ENCODE measurements around the gene UBE2C.
A peak's percentile ranks its signal among the peaks of the same experiment; 100 is the strongest.
"Not testable (repeated sequence)": the region's sequence is repeated elsewhere in the genome, so short reads cannot be mapped to it uniquely, and the experiment has no call there.

Gene UBE2C

DNA sequence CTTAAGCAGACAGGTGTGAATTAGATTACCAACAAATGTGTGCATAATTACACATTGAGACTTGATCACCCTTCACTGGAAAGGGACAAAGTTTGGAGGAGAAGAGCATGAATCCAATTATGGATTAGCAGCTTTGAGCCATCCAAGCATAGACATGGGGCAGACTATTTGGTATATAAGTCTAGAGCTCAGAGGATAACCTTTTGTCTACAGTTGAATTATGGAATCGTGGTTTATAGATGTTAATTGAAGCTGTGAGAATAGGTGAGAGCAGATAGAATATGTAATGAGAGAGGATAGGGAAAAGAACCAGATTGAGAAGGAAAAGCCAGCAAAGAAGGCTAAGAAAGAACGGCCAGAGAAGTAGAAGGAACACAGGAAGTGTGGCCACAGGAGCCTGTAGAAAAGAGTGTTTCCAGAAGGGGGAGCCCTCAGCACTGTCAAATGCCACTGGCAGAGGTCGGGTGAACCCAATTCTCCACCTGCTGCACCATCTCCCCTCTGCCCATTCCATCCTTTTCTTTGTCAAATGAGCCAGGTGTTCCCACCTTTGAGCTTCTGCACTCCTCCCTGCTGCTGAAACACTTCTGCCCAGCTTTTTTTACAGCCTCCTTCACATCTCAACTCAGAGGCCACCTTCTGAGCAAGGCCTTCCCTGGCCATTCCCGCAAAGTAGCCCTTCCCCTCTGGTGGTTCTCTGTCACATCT lies 13.4 kb upstream of the UBE2C start:
- DNase-seq: peak; percentile 70
- ATAC-seq: peak; percentile 92

DNA sequence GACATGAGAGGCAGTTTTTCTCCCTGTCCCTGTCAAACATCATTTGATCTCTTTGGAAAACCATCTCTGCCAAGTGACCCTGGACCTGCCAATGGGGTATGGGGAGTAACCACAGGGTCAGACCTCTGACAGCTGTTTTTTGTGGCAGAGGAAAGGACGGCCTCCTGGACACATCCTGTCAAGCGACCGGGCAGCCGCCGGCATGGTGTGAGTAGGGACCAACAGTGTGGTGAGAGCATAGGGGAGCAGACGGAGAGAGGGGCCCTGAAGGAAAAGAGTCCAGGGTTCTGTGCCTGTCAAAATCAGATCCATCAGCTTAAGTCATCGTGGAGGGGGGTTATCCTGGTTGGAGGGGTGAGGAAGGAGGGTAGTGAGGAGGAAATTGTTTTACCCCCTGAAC lies 10.6 kb upstream of the UBE2C start:
- ATAC-seq (no peak), DNase-seq (no peak)

DNA sequence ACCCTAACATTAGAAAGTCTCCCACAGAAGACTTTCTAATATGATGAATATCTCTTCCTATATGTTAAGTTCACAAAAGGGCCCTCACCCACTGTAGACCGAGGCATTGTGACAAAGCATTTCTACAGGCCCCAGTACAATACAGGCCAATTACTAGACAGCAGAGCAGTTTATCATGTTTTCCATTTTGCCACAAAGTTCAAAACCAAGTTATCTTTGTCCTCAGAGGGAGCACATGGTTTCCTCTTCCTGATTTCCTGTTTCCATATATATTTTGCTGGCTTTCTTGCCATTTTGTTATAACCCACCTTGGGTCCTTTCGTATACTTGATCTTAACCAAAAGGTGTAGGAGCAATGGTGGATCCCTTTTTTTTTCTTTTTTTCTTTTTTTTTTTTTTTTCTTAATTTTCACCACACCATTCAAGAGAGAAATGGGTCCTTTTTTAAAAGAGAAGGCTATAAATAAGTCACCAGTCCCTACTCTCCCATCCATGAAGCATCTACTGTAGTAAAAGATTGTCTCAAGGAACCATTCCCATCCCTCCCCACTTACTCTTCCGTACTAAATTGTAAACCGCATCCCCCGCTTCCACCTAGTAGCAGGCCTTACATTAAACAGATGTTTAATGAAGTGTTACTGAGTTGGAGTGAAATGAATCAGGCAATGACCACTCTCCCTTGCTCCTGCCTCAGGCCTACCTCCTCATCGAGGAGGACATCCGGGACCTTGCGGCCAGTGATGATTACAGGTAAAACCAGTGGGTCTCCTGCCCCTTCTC lies 2.1 kb upstream of the UBE2C start:
- ATAC-seq: no peak

GRCh38 chr20:45813006-45813340 lies 529 bp downstream of the UBE2C start:
- ATAC-seq (no peak), DNase-seq (no peak)

More for the DNA sequence above, 2.1 kb upstream of the UBE2C start:
- DNase-seq: no peak

- ATAC-seq (no peak), DNase-seq (no peak)
Observed at GRCh38 chr20:45813489-45813888, 1.0 kb downstream of the UBE2C start.

DNA sequence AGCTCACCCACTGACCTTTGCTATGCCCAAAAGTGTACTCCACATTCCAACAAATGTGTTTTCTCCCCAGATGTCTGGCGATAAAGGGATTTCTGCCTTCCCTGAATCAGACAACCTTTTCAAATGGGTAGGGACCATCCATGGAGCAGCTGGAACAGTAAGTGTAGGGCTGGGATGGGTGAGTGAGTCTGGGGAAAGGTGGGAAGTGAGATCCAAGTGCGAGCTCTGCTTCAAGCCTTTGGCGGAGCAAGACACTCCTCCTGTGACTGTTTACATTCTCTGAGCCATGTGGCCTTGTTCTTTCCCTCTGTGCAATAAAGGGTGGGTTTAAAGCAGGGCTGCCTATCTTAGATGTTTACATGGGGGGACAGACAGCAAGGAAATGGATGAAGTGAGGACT lies 1.9 kb downstream of the UBE2C start:
- ATAC-seq (no peak), DNase-seq (no peak)

DNA sequence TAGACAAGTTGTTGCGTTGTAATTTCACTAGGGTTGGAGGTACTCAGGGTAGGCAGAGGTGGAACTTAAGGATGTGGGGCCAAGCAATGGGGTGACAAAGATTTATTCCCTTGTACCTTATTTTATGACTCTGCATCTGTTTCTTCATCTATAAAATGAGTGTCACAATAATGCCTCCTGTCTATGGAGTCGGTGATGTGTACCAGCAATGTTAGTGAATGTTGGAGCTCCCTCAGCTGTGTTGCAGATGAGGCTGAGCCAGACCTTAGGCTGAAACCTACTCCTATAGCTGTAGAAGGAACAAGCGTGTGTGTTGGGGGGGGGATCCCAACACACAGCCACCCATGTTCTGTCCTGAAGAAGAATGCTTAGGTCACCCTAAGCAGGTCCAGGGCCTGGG lies 4.5 kb downstream of the UBE2C start:
- DNase-seq (no peak), ATAC-seq (no peak)

DNA sequence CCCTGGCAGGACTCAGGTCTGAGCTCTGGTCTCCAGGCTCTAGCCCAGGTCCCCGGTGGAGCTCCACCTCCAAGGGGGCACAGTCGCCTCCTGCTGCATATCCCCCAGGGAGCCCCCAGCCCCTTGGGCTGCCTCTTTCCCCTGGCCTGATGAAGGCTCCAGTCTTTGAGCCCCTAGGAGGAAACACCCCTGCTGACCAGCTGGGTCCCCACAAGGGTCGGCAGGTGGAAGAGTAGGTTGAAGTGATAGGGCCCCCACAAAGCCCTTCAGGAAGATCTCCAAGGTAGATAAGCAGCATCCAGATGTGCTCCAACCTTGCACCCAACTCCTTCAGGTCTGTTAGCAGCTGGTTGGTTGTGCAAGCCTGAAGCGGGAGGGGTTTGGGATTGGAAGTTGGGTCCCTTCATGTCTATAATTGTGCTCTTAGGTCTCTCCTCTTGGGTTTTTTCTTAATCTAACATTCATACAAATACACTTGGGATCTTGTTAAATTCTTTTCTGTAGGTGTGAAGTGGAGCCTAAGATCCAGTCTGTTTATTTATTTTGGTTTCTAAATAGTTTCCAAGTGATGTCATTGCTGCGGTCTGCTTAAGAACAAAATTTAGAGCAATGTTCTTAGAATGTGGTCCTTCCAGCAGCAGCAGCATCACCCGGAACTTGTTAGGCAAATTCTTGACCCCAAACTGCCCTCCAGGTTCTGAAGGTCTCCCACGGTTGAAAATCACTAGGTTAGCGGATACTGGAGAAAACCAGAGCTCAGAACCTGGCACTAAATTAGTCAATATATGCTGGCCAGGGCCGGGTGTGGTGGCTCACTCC lies 5.1 kb downstream of the UBE2C start:
- no peak for ATAC-seq
- DNase-seq: no peak

GRCh38 chr20:45818239-45818638 lies 5.8 kb downstream of the UBE2C start:
- no peak for ATAC-seq

DNA sequence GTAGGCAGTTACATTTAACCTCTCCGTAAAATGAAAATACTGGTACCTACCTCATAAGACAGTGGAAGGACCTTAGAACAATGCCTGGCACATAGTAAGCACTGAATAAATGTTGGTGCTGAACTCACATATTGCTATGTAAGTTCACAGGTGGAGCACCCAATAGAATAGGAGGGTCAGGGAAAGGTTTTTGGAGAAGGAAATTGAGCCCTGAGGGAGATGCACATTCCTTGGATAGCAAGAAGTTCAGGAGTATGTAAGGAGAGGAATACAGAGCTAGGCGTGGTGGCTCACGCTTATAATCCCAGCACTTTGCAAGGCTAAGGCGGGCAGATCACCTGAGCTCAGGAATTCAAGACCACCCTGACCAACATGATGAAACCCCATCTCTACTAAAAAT lies 7.0 kb downstream of the UBE2C start:
- no peak for DNase-seq
- no peak for ATAC-seq

More at GRCh38 chr20:45818239-45818638, 5.8 kb downstream of the UBE2C start:
- no peak for DNase-seq

GRCh38 chr20:45821947-45822346 lies 9.5 kb downstream of the UBE2C start:
- DNase-seq (no peak), ATAC-seq (no peak)

- ATAC-seq: no peak
- DNase-seq: no peak
Observed at GRCh38 chr20:45822857-45823256, 10.4 kb downstream of the UBE2C start.

DNA sequence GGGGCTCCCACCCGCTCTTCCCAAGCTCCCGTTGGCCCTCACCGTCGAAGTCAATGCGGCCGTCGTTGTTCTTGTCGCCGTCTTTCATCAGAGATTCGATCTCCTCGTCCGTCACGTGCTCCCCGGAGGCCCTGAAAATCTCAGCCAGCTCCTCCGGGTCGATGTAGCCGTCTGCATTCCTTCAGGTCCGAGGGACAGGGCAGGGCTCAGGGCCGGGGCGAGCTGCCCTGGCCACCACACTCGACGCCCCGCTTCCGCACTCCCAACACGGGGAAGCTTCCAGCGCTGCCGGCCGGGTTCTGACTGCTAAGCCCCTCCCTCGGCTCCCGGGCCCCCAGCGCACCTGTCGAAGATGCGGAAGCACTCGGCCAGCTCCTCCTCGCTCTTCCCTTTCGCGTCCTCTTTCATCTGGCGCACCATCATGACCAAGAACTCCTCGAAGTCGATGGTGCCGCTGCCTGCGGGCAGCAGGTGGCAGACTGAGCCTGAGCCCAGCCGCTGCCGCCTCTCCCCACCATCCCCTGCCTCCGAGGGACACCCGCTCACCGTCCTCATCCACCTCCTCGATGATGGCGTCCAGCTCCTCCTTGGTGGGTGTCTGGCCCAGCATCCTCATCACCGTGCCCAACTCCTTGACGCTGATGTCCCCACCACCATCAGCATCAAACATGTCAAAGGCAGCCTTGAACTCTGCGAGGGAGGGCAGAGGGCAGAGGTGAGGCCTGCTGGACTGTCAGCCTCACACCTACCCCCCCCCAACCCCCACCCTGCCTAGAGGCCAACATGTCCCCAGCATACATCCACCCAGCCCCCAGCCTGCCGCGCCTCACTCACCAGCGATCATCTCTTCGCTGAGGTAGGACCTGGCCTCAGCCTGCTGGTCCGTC lies 11.7 kb downstream of the UBE2C start:
- ATAC-seq: peak; percentile 74

GRCh38 chr20:45826381-45827019 lies 14.1 kb downstream of the UBE2C start:
- DNase-seq: no peak
- no peak for ATAC-seq

More for the DNA sequence above, 11.7 kb downstream of the UBE2C start:
- peak; percentile 56 for DNase-seq

DNA sequence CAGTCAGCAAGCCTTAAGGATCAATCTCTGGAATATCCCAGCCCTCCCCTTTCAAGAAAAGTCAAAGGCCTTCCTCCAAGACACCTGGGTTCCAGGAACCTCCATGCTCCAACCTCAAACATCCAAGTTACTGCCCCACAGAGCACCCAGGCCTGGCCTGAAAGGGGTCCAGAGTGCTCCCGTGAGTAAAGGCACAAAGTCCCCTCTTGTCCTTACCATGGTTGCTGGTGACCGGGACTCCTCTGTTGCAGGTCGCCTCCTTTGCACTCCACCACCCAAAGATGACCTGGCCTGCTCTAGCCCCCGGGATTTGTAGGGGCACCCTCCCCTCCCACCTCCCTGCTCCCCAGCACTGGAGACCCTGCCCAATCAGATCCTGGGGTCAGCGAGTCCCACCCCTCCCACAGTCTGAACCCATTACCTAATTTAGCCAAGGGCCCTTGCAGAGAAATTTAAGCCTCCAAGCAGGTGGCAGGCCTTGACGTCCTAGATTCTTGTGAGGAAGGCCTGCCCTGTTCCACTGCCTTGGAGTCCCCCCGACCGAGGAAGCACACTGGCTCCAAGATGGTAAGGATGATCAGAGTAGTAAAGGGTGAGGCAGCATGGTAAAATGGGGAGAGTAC lies 14.7 kb downstream of the UBE2C start, which contains the start of gene TNNC2:
TNNC2 (minus strand) TSS at position 283 of the 623 bp plus-strand sequence; CDS start at position 219, 64 bp downstream.
- DNase-seq: no peak
- no peak for ATAC-seq

GRCh38 chr20:45827712-45828111 lies 15.3 kb downstream of the UBE2C start:
- ATAC-seq (no peak), DNase-seq (no peak)

- ATAC-seq (no peak), DNase-seq (no peak)
Observed at GRCh38 chr20:45828589-45828988, 16.1 kb downstream of the UBE2C start.

DNA sequence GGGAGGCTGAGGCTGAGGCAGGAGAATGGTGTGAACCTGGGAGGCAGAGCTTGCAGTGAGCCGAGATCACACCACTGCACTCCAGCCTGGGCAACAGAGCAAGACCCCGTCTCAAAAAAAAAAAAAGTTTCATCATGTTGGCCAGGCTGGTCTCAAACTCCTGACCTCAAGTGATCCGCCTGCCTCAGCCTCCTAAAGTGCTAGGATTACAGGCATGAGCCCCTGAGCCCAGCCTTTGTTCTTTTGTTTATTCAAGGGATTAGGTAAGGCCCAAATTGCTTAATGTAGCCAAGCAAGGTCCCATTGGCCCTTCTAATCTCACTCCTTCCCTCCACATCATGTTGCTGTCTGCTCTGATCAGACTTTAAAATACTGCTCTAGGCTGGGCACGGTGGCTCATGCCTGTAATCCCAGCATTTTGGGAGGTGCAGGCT lies 17.2 kb downstream of the UBE2C start:
- DNase-seq, ATAC-seq: not testable (repeated sequence)

- ATAC-seq: no peak
Observed at GRCh38 chr20:45832619-45833018, 20.2 kb downstream of the UBE2C start.

DNA sequence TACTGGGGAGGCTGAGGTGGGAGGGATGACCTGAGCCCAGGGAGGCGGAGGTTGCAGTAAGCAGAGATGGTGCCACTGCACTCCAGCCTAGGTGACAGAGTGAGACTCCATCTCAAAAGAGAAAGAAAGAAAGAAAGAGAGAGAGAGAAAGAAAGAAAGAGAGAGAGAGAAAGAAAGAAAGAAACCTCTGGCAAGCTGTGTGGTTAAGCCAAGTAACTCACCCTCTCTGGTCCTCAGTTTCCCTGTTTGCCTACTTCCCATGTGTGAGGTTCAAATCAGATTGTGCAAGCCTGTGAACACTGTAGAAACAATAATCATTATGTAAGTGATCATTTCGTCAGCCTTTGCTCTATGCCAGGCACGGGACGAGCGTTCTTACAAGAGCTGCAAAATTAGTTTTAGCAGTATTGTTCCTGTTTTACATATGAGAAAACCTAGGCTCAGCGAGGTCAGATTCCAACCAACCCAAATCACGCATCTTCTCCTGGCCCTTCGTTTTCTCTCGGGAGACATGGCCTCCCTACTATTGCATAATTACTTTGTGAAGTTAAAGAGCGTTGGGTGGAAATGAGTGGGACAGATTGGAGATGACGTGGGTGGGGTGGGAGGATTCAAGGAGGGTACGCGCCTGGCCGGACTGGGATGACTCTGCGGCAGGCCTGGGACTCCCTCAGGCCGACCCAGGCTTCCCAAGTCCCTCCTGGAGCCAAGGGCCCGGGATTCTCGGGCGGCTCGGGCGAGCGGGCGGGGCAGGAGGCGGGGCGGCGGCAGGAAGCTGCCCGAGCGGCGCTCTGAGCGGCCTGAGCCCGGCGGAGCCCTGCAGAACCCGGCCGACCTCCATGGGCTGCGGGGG lies 20.8 kb downstream of the UBE2C start, which contains the start of gene SNX21:
SNX21 (plus strand) TSS at position 770 of the 853 bp plus-strand sequence. CDS start 121 bp downstream, outside the sequence.
- peak; percentile 40 for DNase-seq
- peak; percentile 50 for ATAC-seq

More at GRCh38 chr20:45832619-45833018, 20.2 kb downstream of the UBE2C start:
- no peak for DNase-seq

Measured in stimulated activated naive CD8-positive, alpha-beta T cell treated with anti-CD3 and anti-CD28 coated beads, Interleukin-15, Interleukin-2, amounts not matched to agents 100 U/mL and 50 U/mL, for 24 hours (primary cell).